Coronary artery (tissue), 2 donors: Measurements from ENCODE around the gene POLE.
A peak's percentile ranks its signal among the peaks of the same experiment; 100 is the strongest.

Experiments used
- DNase-seq: peaks from one replicate; pipeline ENCODE4 v3.0.0-alpha.2; 2017; ENCODE audit warnings: low spot score
- H3K27ac ChIP-seq, 2 donors: fragments of 200-600 bp; sonication (generic); one replicate each; pipeline ENCODE4 v1.5.1; 2016 to 2019
- H3K4me3 ChIP-seq: fragments of 200-600 bp; sonication (generic); 2 replicates; pipeline ENCODE4 v1.5.1; 2016; ENCODE audit warnings: mild to moderate bottlenecking, moderate library complexity
- CTCF ChIP-seq: fragments of 200-600 bp; sonication (generic); IDR thresholded peaks from one replicate; pipeline ENCODE4 v1.5.1; 2019; ENCODE audit warnings: antibody characterized with exemption

The POLE gene

GRCh38 chr12:132631666-132632065 lies 55.5 kb downstream of the POLE start:
- peak; percentile 60 for DNase-seq
- TF ChIP-seq CTCF = no peak
- no peak overlapping the region for H3K27ac ChIP-seq
- no peak overlapping the region for H3K4me3 ChIP-seq

DNA sequence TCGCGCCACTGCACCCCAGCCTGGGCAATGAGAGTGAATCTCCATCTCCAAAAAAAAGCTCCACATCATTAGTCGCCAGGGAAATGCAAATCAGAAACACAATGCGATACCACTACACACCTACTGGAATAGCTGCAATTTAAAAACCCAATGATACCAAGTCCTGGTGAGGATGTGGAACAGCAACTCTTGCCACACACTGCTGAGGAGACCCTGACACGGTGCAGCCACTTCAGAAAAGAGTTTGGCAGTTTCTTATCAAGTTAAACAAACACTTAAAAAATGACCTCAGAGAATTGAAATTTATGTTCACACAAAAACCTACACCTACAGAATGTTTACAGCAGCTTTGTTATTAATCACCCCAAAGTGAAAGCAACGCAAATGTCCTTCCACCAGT lies 56.5 kb downstream of the POLE start:
- no peak for DNase-seq
- Histone ChIP-seq H3K27ac (no peak overlapping the region), H3K4me3 (no peak overlapping the region)
- TF ChIP-seq CTCF = no peak

DNA sequence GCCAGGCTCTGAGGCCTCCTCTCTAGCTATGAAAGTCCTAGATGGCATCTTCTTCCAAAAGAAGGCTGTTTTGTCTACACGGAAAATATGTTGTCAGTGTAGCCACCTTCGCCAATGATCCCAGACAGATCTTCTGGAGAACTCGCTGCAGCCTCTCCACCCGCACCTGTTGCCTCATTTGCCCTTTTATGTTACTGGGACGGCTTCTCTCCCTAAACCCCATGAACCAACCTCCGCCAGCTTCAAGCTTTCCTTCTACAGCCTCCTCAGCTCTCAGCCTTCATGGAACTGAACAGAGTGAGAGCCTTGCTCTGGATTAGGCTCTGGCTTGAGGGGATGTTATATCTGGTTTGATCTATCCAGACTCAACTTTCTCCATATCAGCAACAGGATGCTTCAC lies 57.8 kb downstream of the POLE start:
- DNase-seq = no peak
- TF ChIP-seq CTCF = no peak
- Histone ChIP-seq H3K27ac (no peak overlapping the region), H3K4me3 (no peak overlapping the region)

GRCh38 chr12:132625731-132626430 lies 61.3 kb downstream of the POLE start:
- no peak overlapping the region for H3K4me3 ChIP-seq
- TF ChIP-seq CTCF = no peak
- DNase-seq = peak; percentile 66
- no peak overlapping the region for H3K27ac ChIP-seq

- Histone ChIP-seq H3K27ac (no peak overlapping the region), H3K4me3 (no peak overlapping the region)
- DNase-seq = peak; percentile 50
- no peak for TF ChIP-seq CTCF
Measured at GRCh38 chr12:132624910-132625630, 62.1 kb downstream of the POLE start.

DNA sequence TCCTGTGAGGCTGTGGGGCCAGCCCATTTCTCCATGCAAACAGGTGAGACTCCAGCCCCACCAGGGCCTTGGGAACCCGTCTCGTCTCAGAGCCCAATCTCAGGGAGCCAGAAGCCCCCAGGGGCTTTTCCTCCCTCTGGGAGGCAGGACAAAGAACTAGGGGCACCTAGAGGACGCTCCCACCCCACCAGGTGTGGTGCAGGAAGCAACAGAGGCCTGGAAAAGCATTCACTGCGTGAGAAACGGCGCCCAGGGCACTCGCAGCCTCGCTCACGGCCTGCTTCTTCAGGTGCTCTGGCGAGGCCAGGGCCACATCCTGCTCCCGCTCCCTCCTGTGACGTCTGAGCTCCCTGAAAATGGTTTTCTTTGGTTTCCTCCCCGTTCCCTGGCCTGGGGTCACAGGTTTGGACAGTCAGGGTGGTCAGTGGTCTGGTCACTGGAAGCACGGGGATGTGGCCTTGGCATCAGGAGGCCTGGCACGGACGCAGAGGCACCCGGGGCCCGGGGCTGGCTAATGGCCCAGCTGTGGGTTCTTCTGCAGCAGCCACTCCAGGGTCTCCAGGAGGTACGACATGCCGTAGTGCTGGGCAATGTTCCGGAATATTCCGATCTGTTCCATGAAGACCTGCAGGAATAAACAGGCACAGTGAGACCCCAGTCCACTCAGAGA lies 62.8 kb downstream of the POLE start:
- no peak for TF ChIP-seq CTCF
- DNase-seq = peak; percentile 67
- no peak overlapping the region for H3K4me3 ChIP-seq
- no peak overlapping the region for H3K27ac ChIP-seq
